OCI-LY7 (cell line): ENCODE data around the gene ASPHD1. TPM values are rescaled to one million over a fixed set of nuclear protein-coding genes. Genes with fewer than 3 reads are reported as not detected.

Experiments
- BruUV-seq: library from RNA; stranded (reverse); fragments of 400-500 nt; replicated peaks from 2 replicates; lab custom pipeline; 2021; lab: Mats Ljungman, UMichigan
- CTCF ChIA-PET: fragments of 300-600 bp; sonication (Branson Sonifier 250); formaldehyde crosslinking; loops from one replicate; lab custom pipeline; 2022; ENCODE audit warnings: antibody characterized with exemption; ENCODE audit not compliant: unreplicated experiment; lab: Charles Lee
- POLR2A ChIA-PET: fragments of 300-600 bp; sonication (Branson Sonifier 250); formaldehyde crosslinking; loops from one replicate; lab custom pipeline; 2022; ENCODE audit warnings: antibody characterized with exemption; lab: Charles Lee
- DNase-seq: peaks from one replicate; pipeline ENCODE4 v3.0.0-alpha.2; 2015; ENCODE audit warnings: low spot score
- H2AFZ ChIP-seq: fragments of 200-600 bp; sonication (generic), shearing (Covaris generic); 2 replicates; pipeline ENCODE4 v1.6.1; 2014; ENCODE audit warnings: mild to moderate bottlenecking, antibody characterized with exemption, low read length, moderate library complexity
- H3K27ac ChIP-seq: fragments of 200-600 bp; sonication (generic); 2 replicates; pipeline ENCODE4 v1.5.1; 2014; ENCODE audit warnings: mixed run types, low read depth, mild to moderate bottlenecking, moderate library complexity, low read length, inconsistent platforms; ENCODE audit not compliant: poor library complexity, severe bottlenecking
- H3K36me3 ChIP-seq: fragments of 200-600 bp; sonication (generic); 2 replicates; pipeline ENCODE4 v1.6.1; 2014; ENCODE audit warnings: mild to moderate bottlenecking, antibody characterized with exemption, low read length, moderate library complexity, mixed read lengths; ENCODE audit not compliant: insufficient read depth
- H3K4me1 ChIP-seq: fragments of 200-600 bp; sonication (generic); 2 replicates; pipeline ENCODE4 v1.5.1; 2014; ENCODE audit warnings: mild to moderate bottlenecking, low read length; ENCODE audit not compliant: insufficient read depth, poor library complexity, severe bottlenecking
- H3K4me2 ChIP-seq: fragments of 200-600 bp; sonication (generic); 2 replicates; pipeline ENCODE4 v1.6.1; 2014; ENCODE audit warnings: mild to moderate bottlenecking, low read length
- H3K4me3 ChIP-seq: fragments of 200-600 bp; sonication (generic); 2 replicates; pipeline ENCODE4 v1.5.1; 2014; ENCODE audit warnings: mild to moderate bottlenecking, low read depth, low read length; ENCODE audit not compliant: poor library complexity, severe bottlenecking
- H3K79me2 ChIP-seq: fragments of 200-600 bp; sonication (generic); 2 replicates; pipeline ENCODE4 v1.6.1; 2016; ENCODE audit warnings: low read depth, mild to moderate bottlenecking, low read length, moderate library complexity, mixed read lengths; ENCODE audit not compliant: insufficient read depth
- H3K9me2 ChIP-seq: fragments of 200-600 bp; sonication (generic); 2 replicates; pipeline ENCODE4 v1.6.1; 2016; ENCODE audit warnings: mild to moderate bottlenecking, low read length, mixed read lengths; ENCODE audit not compliant: insufficient read depth
- H3K9me3 ChIP-seq: fragments of 200-600 bp; sonication (generic); 2 replicates; pipeline ENCODE4 v1.6.1; 2014; ENCODE audit warnings: mild to moderate bottlenecking, mixed run types, low read length, mixed read lengths
- H4K20me1 ChIP-seq: fragments of 200-600 bp; sonication (generic); 2 replicates; pipeline ENCODE4 v1.6.1; 2014; ENCODE audit warnings: mild to moderate bottlenecking, antibody characterized with exemption, low read length, moderate library complexity, mixed read lengths; ENCODE audit not compliant: insufficient read depth
- CTCF ChIP-seq: fragments of 200-600 bp; sonication (generic); conservative IDR thresholded peaks from 2 replicates; pipeline ENCODE4 v1.5.1; 2014; ENCODE audit warnings: mild to moderate bottlenecking, antibody characterized with exemption, low read length, moderate library complexity, mixed read lengths
- EZH2phosphoT487 ChIP-seq: fragments of 200-600 bp; sonication (generic); IDR thresholded peaks from 2 replicates; pipeline ENCODE4 v1.6.1; 2018; ENCODE audit warnings: low read depth, borderline replicate concordance, mild to moderate bottlenecking, mixed run types, antibody characterized with exemption, low read length, moderate library complexity, mixed read lengths
- intact Hi-C: fragments of 100-400 bp; cut with micrococcal nuclease; formaldehyde crosslinking; loops from one replicate; pipeline ENCODE4 v1.10.0; 2022; ENCODE audit not compliant: unreplicated experiment
- total RNA-seq, 2 experiments: library from RNA; depleted of rRNA in 1 of 2; stranded (reverse); fragments of >200 nt in 1 of 2; shearing (Covaris generic) in 1 of 2; gene quantifications; 2 replicates each; pipeline ENCODE4 v1.2.3, GENCODE V29; 2014 to 2022

The ASPHD1 gene
- total RNA-seq, 2 experiments from 2014 or later: 0.30 TPM; not detected in 1

GRCh38 chr16:29862383-29862883, 37.9 kb upstream of the ASPHD1 start:
- H3K9me3 ChIP-seq: no peaks in the 10 kb centered on the region
- peaks cover 8% of the 10 kb centered on the region; the same call in 1 of the 2 replicates for H3K79me2 ChIP-seq
- H2AFZ ChIP-seq: peak overlapping the region; percentile 53
- ChIA-PET CTCF (no interaction called here), POLR2A (no interaction called here)
- BruUV-seq: no TSS peak
- peak overlapping the region; percentile 91 for H3K4me3 ChIP-seq
- H3K4me1 ChIP-seq: peaks cover 11% of the 10 kb centered on the region
- no peak for DNase-seq
- H3K4me2 ChIP-seq: peak overlapping the region; percentile 97
- TF ChIP-seq EZH2phosphoT487 (no peak), CTCF (0 out of 2 replicates have a peak, but pooled peaks have one; percentile 10)
- peak overlapping the region; percentile 45 for H3K27ac ChIP-seq
- intact Hi-C loops: loop anchor here (5.0 kb wide), 1 partner anchor 160 kb away; the partner anchor contains the start of gene C16orf92
- peaks cover 23% of the 10 kb centered on the region; the same call in 1 of the 2 replicates for H3K36me3 ChIP-seq
- H4K20me1 ChIP-seq: no peaks in the 10 kb centered on the region
- H3K9me2 ChIP-seq: no peaks in the 10 kb centered on the region

- ChIA-PET POLR2A (no interaction called here), CTCF (no interaction called here)
- TSS peak; percentile 75 for BruUV-seq
- peaks cover 15% of the 10 kb centered on the region for H3K4me1 ChIP-seq
- TF ChIP-seq CTCF: peak; percentile 78
- no peak for TF ChIP-seq EZH2phosphoT487
- peaks cover 23% of the 10 kb centered on the region; the same call in 1 of the 2 replicates for H3K36me3 ChIP-seq
- no peaks in the 10 kb centered on the region for H3K9me3 ChIP-seq
- intact Hi-C loops: loop anchor here (1.0 to 5.0 kb wide), 3 partner anchors 58 to 159 kb away; partner anchors contain the start of genes C16orf92 and INO80E
- H3K79me2 ChIP-seq: peaks cover 8% of the 10 kb centered on the region; the same call in 1 of the 2 replicates
- H3K9me2 ChIP-seq: no peaks in the 10 kb centered on the region
- no peaks in the 10 kb centered on the region for H4K20me1 ChIP-seq
- DNase-seq: peak; percentile 99
- H3K4me2 ChIP-seq: peak within 1 kb of the TSS; percentile 97
- H3K4me3 ChIP-seq: peak within 1 kb of the TSS; percentile 91
- peak within 1 kb of the TSS; percentile 45 for H3K27ac ChIP-seq
- peak within 1 kb of the TSS; percentile 53 for H2AFZ ChIP-seq
Observed at GRCh38 chr16:29862884-29863668, 37.2 kb upstream of the ASPHD1 start, which contains the start of gene CDIPT. Gene CDIPT (minus strand): TSS chr16:29863226. CDS start chr16:29862857, 369 bp downstream.
